Activated CD8-positive, alpha-beta memory T cell treated with anti-CD3 and anti-CD28 coated beads for 4 hours (primary cell): Measurements from ENCODE around the gene LCE1E.

Source experiments
- DNase-seq, 2 donors: peaks; one replicate each; pipeline ENCODE4 v3.0.0-alpha.2; 2020; ENCODE audit warnings: low read depth in 2 of 2

The LCE1E gene

DNA sequence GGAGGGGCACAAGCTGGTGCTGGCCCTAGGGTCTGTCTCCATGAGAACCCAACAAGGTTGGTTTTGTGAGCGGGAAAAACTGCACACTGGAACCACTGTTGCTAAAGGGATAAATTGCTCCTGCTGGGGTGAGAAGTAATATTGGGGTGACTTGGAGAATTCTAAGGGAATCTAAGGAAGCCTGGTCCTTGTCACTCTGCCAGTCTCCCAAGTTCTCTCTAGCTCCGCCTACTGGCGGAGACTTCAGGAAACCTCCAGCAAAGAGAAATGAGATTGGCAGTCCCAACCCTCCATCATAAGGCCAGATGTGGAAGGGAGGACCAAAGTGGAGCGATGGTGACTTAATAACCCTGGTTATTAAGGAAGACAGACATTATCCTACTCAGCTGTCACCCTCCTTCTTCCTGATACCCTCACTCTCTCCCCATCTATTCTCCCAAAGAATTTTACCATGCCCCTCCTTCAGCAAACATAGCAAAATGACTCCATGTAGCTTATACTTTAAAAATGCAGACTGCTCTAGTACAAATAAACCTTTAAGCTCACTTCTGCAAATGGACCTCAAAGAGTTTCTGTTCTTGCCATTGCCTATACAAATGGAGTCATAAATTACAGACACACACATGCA is 8.4 kb upstream of the LCE1E start:
- DNase-seq: no peak

DNA sequence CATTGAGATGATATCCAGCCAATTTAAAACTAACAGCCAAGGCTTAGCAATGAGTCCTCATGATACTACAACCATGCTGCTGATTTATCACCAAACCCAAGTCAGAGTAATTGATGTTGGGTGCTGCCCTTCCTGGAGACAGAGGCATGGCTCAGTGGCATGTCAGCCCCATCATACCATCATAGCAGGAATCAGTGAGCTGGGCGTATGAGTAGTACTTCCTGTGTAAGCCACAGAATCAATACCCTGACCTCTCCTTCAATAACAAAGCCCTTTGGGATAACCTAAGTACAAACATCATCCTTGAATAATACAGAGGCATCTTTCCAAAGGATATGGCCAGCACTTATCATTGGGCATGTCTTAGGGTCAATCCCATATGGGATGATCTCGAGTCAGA is 3.0 kb upstream of the LCE1E start:
- DNase-seq: no peak

DNA sequence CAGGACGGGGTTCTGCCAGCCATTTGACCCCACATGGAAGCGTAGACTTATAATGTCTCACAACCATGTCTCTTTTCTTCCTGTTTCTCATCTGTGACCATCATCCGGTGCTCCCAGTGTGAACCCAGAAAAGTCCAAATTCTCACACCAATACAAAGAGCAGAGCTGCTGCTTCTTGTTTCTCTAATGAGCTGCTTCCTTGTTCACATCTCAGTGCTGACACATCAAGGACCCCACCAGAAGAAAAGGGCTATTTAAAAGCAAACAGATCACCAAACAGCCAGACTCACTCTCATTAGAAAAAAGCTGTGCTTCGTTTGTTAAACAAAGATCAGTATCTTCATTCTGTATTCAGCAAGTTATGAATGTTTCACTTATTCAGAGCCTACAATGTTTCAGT is 9.6 kb downstream of the LCE1E start:
- DNase-seq: no peak

DNA sequence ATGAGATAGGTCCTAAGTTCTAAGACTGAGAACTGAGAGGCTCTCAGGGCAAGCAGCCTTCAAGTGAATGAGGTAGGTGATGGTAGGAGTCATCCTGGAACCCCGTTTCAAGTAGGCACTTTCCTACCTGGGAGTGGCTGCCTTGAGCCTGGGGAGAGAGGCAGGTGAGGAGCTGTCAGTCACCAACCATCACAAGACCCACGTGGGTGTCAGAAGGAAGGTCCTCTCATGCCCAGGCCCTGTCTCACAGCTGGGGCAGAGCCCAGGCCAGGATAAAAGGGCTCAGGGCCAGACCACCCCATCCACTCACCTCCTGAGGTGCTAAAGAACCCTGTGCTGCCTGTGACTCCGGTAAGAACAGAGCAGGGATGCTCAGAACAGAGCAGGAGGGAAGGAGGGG is 10.4 kb downstream of the LCE1E start, which contains the start of gene LCE1D:
Gene LCE1D, plus strand, starts transcription at position 301 of the 400 bp plus-strand sequence. CDS start 1,074 bp downstream, outside the sequence.
- DNase-seq: no peak

DNA sequence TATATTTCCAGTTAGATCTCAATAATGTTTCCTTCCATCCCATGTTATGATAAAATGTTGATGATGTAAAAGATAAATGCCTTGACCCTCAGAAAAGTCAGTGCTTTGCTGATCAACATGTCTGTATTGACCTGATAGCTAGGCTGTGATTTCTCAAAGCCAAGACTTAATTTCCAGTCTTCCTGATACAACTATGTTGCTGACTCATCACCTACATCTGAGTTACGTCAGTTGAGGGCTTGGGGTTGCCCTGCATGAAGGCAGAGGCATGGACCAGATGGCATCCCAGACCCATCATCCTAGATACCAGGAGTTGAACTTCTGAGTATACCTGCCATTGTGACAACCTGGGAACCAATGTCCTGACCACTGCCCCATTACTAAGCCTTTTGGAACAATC is 15.3 kb downstream of the LCE1E start:
- no peak for DNase-seq

DNA sequence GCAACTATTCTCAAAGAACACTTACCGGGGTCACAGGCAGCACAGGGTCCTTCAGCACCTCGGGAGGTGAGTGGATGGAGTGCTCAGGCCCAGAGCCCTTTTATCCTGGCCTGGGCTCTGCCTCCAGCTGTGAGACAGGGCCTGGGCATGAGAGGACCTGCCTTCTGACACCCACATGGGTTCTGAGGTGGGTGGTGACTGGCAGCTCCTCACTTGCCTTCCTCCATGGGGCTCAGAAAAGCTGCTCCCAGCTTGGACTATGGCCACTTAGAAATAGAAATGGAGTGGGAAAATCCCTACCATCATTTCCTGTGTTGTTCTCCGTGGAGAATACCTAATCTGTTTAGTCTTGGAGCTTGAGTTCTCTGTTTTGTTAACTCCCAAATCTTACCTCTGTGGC is 20.5 kb downstream of the LCE1E start, which contains the start of gene LCE1C:
Gene LCE1C, minus strand, starts transcription at position 76 of the 400 bp plus-strand sequence. CDS start 1,173 bp downstream, outside the sequence.
- DNase-seq: no peak

DNA sequence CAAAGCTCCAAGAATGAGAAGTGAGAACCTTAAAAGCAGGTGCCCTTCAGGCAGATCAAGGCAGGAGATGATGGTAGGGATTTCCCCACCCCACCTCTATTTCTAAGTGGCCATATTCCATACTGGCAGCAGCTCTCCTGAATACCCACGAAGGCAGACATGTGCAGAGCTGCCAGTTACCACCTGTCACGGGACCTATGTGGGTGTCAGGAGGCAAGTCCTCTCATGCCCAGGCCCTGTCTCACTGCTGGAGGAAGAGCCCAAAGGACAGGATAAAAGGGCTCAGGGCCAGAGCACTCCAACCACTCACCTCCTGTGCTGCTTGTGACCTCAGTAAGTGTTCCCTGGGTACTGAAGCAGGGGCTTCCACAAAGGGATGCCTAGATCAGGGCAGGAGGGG is 25.0 kb downstream of the LCE1E start:
- DNase-seq: no peak

DNA sequence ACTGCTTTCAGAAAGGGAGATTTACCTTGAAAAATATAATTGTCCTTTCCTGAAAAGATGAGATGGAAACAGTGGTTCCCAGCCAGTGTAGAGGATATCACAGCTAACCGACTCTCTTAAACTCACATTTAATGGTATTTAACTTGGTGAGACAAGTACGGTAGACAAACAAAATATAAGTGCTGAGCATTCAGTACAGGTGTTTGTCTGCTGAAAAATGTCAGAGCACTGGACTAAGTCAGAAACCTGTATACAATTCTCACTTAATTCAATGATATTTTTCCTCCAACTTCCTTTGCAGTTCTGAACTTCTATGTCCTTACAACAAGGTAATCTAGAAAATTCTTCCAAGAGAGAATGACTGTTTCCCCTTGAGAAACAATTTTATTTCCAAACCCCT is 25.6 kb downstream of the LCE1E start, which contains the start of gene LCE1B:
Gene LCE1B, plus strand, starts transcription at position 301 of the 400 bp plus-strand sequence. CDS start 476 bp downstream, outside the sequence.
- no peak for DNase-seq

DNA sequence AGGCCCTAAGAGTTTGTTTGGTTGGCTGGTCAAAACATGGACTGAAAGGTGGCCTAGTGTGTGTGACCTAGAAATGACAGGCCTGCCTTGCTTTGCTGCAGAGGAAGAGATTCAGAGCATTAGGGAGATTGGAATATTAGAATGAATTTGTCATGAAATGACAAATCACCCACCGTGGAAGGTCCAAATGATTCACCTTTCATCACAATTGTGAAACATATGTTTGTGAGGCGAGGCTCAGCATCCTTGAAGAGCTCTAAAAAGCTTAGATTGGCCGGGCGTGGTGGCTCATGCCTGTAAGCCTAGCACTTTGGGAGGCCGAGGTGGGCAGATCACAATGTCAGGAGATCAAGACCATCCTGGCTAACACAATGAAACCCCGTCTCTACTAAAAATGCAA is 31.3 kb downstream of the LCE1E start:
- no peak for DNase-seq

DNA sequence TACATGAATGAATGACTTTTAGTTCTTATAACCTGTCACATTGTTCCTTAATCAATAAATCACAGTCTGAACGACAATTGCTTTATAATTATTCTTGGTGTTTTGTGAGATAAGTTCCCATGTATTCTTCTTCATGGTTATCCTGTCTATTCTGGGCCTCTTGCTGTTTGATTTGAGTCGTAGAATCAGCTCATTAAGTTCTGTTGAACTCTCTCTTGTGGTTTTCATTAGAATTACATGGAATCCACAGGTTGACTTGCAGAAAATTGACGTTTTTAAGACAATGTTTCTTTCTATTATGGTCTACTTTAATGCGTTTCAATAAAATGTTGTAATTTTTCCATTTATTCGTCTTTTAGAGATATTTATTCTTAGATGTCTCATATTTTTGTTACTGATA is 37.2 kb downstream of the LCE1E start:
- no peak for DNase-seq

DNA sequence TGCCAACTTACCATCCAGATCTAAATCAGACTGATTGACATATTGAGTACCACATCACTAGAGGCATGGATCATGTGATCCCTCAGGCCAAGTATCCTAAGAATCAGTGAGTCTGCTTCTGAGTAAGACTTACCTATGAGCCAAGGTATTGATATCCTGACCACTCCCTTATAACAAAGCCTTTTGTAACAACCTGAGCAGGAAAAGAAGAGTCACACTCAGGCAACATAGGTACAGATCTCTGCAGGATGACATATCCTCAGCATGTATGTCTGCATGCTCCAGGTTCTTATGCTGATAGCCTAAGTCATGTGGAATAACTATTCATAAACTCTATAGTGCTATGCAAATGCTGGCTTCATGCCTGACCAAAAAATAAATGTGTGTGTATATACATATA is 38.9 kb downstream of the LCE1E start:
- no peak for DNase-seq

DNA sequence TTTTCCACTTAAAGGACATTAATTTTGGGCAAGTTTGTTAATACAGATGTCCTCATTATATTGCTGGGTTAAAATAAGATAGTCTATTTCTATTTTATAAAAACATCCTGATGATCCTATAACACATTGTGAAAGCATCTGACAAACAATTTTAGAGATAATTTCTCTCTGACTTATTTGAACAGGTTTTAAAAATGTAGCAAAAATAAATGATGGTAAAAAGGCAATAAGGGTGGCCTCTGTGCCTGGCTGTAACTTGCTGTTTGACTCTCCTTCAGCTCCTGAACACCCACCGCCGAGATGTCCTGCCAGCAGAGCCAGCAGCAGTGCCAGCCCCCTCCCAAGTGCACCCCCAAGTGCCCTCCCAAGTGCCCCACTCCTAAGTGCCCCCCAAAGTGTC is 41.1 kb downstream of the LCE1E start, which contains the start of gene LCE1A:
Gene LCE1A, plus strand, starts transcription at position 301 of the 400 bp plus-strand sequence. Its CDS starts 0 bp downstream, at position 301.
- no peak for DNase-seq

DNA sequence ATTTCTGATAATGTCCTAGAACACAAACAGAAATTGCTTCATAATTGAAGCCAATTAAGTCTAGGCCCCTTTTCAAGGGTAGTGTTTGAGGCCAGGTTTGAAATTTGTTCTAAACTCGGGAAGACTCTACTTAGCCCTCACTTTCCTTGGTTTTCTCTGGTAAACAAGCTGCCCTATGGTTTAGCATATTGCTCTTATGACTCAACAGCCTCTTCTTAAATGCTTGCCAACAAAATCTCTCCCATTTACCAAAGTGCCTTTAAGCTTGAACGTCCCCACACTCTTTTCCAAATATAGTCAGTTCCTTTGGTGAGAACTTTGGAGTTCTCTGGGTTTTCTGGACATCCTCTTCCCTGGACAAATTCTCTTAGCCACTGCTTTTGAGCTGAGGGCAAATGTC is 50.8 kb downstream of the LCE1E start:
- DNase-seq: no peak
